ENCODE results near the gene OSBPL7. TPM values are rescaled to one million over a fixed set of nuclear protein-coding genes. Genes with fewer than 3 reads are reported as not detected.
A peak's percentile ranks its signal among the peaks of the same experiment; 100 is the strongest.
"Not testable (repeated sequence)": the region's sequence is repeated elsewhere in the genome, so short reads cannot be mapped to it uniquely, and the experiment has no call there.

Gene OSBPL7
- total and polyA plus RNA-seq, 4 experiments from 2014 or later, result 1.6 to 50.4 (median 27.2) TPM

GRCh38 chr17:47774331-47774730 lies 47.3 kb downstream of the OSBPL7 start:
- Histone ChIP-seq H3K27me3 (ENCODE audit: insufficient read depth, low read length) (peaks cover 23% of the 10 kb centered on the region), H3K9me3 (ENCODE audit: control insufficient read depth in 1 of 2, low read length in 2 of 2) (no peaks in the 10 kb centered on the region)
- POLR2A ChIA-PET (ENCODE audit: partially characterized antibody), result no interaction called here

GRCh38 chr17:47773649-47774048 lies 47.9 kb downstream of the OSBPL7 start:
- H3K27ac ChIP-seq (ENCODE audit: low read depth, low read length); H3K36me3 ChIP-seq (ENCODE audit: insufficient read depth, low read length); H3K36me3 Mint-ChIP-seq; H3K27ac Mint-ChIP-seq; H3K4me3 ChIP-seq (ENCODE audit: low read length in 2 of 2); H3K9me3 ChIP-seq (ENCODE audit: control insufficient read depth in 1 of 2, low read length in 2 of 2); DNase-seq; H3K4me1 Mint-ChIP-seq; H3K4me3 Mint-ChIP-seq; intact Hi-C loops (cut with micrococcal nuclease); POLR2A ChIA-PET (ENCODE audit: partially characterized antibody); H3K4me1 ChIP-seq (ENCODE audit: insufficient read depth, low read length): not testable (repeated sequence)
- H3K27me3 ChIP-seq (ENCODE audit: insufficient read depth, low read length), result peaks cover 23% of the 10 kb centered on the region
- Mint-ChIP-seq H3K27me3 (peaks cover 29 to 33% of the 10 kb centered on the region in 2 donors), H3K9me3 (peaks cover 0 to 23% (median 5%) of the 10 kb centered on the region in 8 donors)
- CTCF ChIA-PET (ENCODE audit: partially characterized antibody), result interaction anchor here (0.7 to 2.7 kb wide), 3 partner anchors 9 to 116 kb away, joined by 3 to 8 read pairs (median 3); partner anchors contain the start of gene TBX21

More at GRCh38 chr17:47774331-47774730, 47.3 kb downstream of the OSBPL7 start:
- no peak overlapping the region for H3K4me3 Mint-ChIP-seq
- H3K4me1 Mint-ChIP-seq, result peaks cover 0 to 5% (median 3%) of the 10 kb centered on the region in 4 donors
- intact Hi-C loops (cut with micrococcal nuclease), result no loop called here
- no peaks in the 10 kb centered on the region for H3K36me3 Mint-ChIP-seq
- no peak for DNase-seq
- H3K4me1 ChIP-seq (ENCODE audit: insufficient read depth, low read length), result no peaks in the 10 kb centered on the region
- H3K36me3 ChIP-seq (ENCODE audit: insufficient read depth, low read length), result no peaks in the 10 kb centered on the region
- no peak overlapping the region for H3K27ac ChIP-seq (ENCODE audit: low read depth, low read length)
- CTCF ChIA-PET (ENCODE audit: partially characterized antibody), result interaction anchor here (0.7 to 2.7 kb wide), 2 partner anchors 8 to 41 kb away, joined by 3 to 8 read pairs; partner anchors contain the start of gene TBX21
- H3K27me3 Mint-ChIP-seq, result peaks cover 29 to 32% of the 10 kb centered on the region in 2 donors
- H3K27ac Mint-ChIP-seq, result no peak overlapping the region
- peaks cover 0 to 23% (median 5%) of the 10 kb centered on the region in 8 donors for H3K9me3 Mint-ChIP-seq
- no peak overlapping the region for H3K4me3 ChIP-seq (ENCODE audit: low read length in 2 of 2)

GRCh38 chr17:47763913-47764582 lies 57.5 kb downstream of the OSBPL7 start:
- H3K9me3 ChIP-seq (ENCODE audit: control insufficient read depth in 1 of 2, low read length in 2 of 2), result no peaks in the 10 kb centered on the region
- POLR2A ChIA-PET (ENCODE audit: partially characterized antibody), result interaction anchor here (1.9 kb wide), 1 partner anchor 31 kb away, joined by 8 read pairs; the partner anchor contains the start of gene TBX21
- CTCF ChIA-PET (ENCODE audit: partially characterized antibody), result no interaction called here
- Mint-ChIP-seq H3K9me3 (peaks cover 0 to 24% (median 13%) of the 10 kb centered on the region in 8 donors), H3K4me1 (peaks cover 7 to 16% (median 12%) of the 10 kb centered on the region in 4 donors), H3K36me3 (peaks cover 5% of the 10 kb centered on the region in 2 donors), H3K27me3 (peaks cover 0 to 2% of the 10 kb centered on the region in 2 donors), H3K4me3 (no peak overlapping the region), H3K27ac (peak overlapping the region in 1 of 7 donors; percentile 52)
- H3K4me1 ChIP-seq (ENCODE audit: insufficient read depth, low read length), result peaks cover 8% of the 10 kb centered on the region
- no peaks in the 10 kb centered on the region for H3K36me3 ChIP-seq (ENCODE audit: insufficient read depth, low read length)
- H3K4me3 ChIP-seq (ENCODE audit: low read length in 2 of 2), result no peak overlapping the region
- DNase-seq, result no peak
- intact Hi-C loops (cut with micrococcal nuclease), result no loop called here
- H3K27ac ChIP-seq (ENCODE audit: low read depth, low read length), result no peak overlapping the region
- no peaks in the 10 kb centered on the region for H3K27me3 ChIP-seq (ENCODE audit: insufficient read depth, low read length)

- DNase-seq, result peak in 4 of 5 donors; percentile 34 to 43 (median 38)
Observed at GRCh38 chr17:47762728-47763127, 58.9 kb downstream of the OSBPL7 start.

GRCh38 chr17:47760409-47761140 lies 61.0 kb downstream of the OSBPL7 start:
- ChIA-PET POLR2A (ENCODE audit: partially characterized antibody) (no interaction called here), CTCF (ENCODE audit: partially characterized antibody) (no interaction called here)
- no peak overlapping the region for H3K4me3 Mint-ChIP-seq
- Histone ChIP-seq H3K4me1 (ENCODE audit: insufficient read depth, low read length) (peaks cover 8% of the 10 kb centered on the region), H3K4me3 (ENCODE audit: low read length in 2 of 2) (no peak overlapping the region), H3K36me3 (ENCODE audit: insufficient read depth, low read length) (no peaks in the 10 kb centered on the region), H3K27me3 (ENCODE audit: insufficient read depth, low read length) (no peaks in the 10 kb centered on the region), H3K9me3 (ENCODE audit: control insufficient read depth in 1 of 2, low read length in 2 of 2) (no peaks in the 10 kb centered on the region), H3K27ac (ENCODE audit: low read depth, low read length) (no peak overlapping the region)
- intact Hi-C loops (cut with micrococcal nuclease), result no loop called here
- no peaks in the 10 kb centered on the region for H3K27me3 Mint-ChIP-seq
- peaks cover 0 to 29% (median 13%) of the 10 kb centered on the region in 8 donors for H3K9me3 Mint-ChIP-seq
- no peak overlapping the region for H3K27ac Mint-ChIP-seq
- peaks cover 7 to 16% (median 14%) of the 10 kb centered on the region in 4 donors for H3K4me1 Mint-ChIP-seq
- peaks cover 5 to 8% of the 10 kb centered on the region in 2 donors for H3K36me3 Mint-ChIP-seq
- no peak for DNase-seq

More at GRCh38 chr17:47762728-47763127, 58.9 kb downstream of the OSBPL7 start:
- H3K4me3 ChIP-seq (ENCODE audit: low read length in 2 of 2), result no peak overlapping the region
- Mint-ChIP-seq H3K9me3 (peaks cover 0 to 26% (median 13%) of the 10 kb centered on the region in 8 donors), H3K27ac (peak overlapping the region in 2 of 7 donors; percentile 29 to 69), H3K4me1 (peaks cover 7 to 16% (median 14%) of the 10 kb centered on the region in 4 donors), H3K36me3 (peaks cover 5% of the 10 kb centered on the region in 2 donors), H3K27me3 (no peaks in the 10 kb centered on the region), H3K4me3 (peak overlapping the region in 1 of 8 donors; percentile 20)
- peaks cover 8% of the 10 kb centered on the region for H3K4me1 ChIP-seq (ENCODE audit: insufficient read depth, low read length)
- no peaks in the 10 kb centered on the region for H3K36me3 ChIP-seq (ENCODE audit: insufficient read depth, low read length)
- H3K27ac ChIP-seq (ENCODE audit: low read depth, low read length), result no peak overlapping the region
- ChIA-PET POLR2A (ENCODE audit: partially characterized antibody) (interaction anchor here (1.9 kb wide), 1 partner anchor 30 kb away, joined by 8 read pairs; the partner anchor contains the start of gene TBX21), CTCF (ENCODE audit: partially characterized antibody) (interaction anchor here (0.9 to 1.0 kb wide), 2 partner anchors 12 to 30 kb away, joined by 3 read pairs; partner anchors contain the start of gene TBX21)
- H3K27me3 ChIP-seq (ENCODE audit: insufficient read depth, low read length), result no peaks in the 10 kb centered on the region
- intact Hi-C loops (cut with micrococcal nuclease), result no loop called here
- no peaks in the 10 kb centered on the region for H3K9me3 ChIP-seq (ENCODE audit: control insufficient read depth in 1 of 2, low read length in 2 of 2)

GRCh38 chr17:47757386-47757785 lies 64.2 kb downstream of the OSBPL7 start:
- Histone ChIP-seq H3K36me3 (ENCODE audit: insufficient read depth, low read length) (no peaks in the 10 kb centered on the region), H3K27me3 (ENCODE audit: insufficient read depth, low read length) (no peaks in the 10 kb centered on the region), H3K4me3 (ENCODE audit: low read length in 2 of 2) (no peak overlapping the region), H3K4me1 (ENCODE audit: insufficient read depth, low read length) (no peaks in the 10 kb centered on the region), H3K27ac (ENCODE audit: low read depth, low read length) (no peak overlapping the region), H3K9me3 (ENCODE audit: control insufficient read depth in 1 of 2, low read length in 2 of 2) (no peaks in the 10 kb centered on the region)
- Mint-ChIP-seq H3K27me3 (peaks cover 0 to 5% of the 10 kb centered on the region in 2 donors), H3K4me3 (no peak overlapping the region), H3K9me3 (peaks cover 0 to 30% (median 12%) of the 10 kb centered on the region in 8 donors), H3K36me3 (peaks cover 5 to 8% of the 10 kb centered on the region in 2 donors), H3K27ac (no peak overlapping the region), H3K4me1 (peaks cover 0 to 3% (median 0%) of the 10 kb centered on the region in 4 donors)
- no peak for DNase-seq
- ChIA-PET CTCF (ENCODE audit: partially characterized antibody) (no interaction called here), POLR2A (ENCODE audit: partially characterized antibody) (no interaction called here)
- intact Hi-C loops (cut with micrococcal nuclease), result no loop called here
